Measurements from ENCODE around the gene ATAD3B. TPM values are rescaled to one million over a fixed set of nuclear protein-coding genes. Genes with fewer than 3 reads are reported as not detected.

Gene ATAD3B, protein sequence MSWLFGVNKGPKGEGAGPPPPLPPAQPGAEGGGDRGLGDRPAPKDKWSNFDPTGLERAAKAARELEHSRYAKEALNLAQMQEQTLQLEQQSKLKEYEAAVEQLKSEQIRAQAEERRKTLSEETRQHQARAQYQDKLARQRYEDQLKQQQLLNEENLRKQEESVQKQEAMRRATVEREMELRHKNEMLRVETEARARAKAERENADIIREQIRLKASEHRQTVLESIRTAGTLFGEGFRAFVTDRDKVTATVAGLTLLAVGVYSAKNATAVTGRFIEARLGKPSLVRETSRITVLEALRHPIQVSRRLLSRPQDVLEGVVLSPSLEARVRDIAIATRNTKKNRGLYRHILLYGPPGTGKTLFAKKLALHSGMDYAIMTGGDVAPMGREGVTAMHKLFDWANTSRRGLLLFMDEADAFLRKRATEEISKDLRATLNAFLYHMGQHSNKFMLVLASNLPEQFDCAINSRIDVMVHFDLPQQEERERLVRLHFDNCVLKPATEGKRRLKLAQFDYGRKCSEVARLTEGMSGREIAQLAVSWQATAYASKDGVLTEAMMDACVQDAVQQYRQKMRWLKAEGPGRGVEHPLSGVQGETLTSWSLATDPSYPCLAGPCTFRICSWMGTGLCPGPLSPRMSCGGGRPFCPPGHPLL
- total RNA-seq: 10 to 100 TPM in 3 of 6 experiments, 1 to 10 TPM in 3; 8.9 to 15.0 (median 10.2) TPM
- long read RNA-seq, partial matches to known transcripts: 0 of 1 reads
- long read RNA-seq, other reads (novel, unspliced or antisense): 1 of 1 reads

- DNase-seq: peak; percentile 95 to 96 (median 96)
- peak within 1 kb of the TSS; percentile 67 to 95 (median 75) for H3K4me3 ChIP-seq
- TF ChIP-seq, protein P1, sequence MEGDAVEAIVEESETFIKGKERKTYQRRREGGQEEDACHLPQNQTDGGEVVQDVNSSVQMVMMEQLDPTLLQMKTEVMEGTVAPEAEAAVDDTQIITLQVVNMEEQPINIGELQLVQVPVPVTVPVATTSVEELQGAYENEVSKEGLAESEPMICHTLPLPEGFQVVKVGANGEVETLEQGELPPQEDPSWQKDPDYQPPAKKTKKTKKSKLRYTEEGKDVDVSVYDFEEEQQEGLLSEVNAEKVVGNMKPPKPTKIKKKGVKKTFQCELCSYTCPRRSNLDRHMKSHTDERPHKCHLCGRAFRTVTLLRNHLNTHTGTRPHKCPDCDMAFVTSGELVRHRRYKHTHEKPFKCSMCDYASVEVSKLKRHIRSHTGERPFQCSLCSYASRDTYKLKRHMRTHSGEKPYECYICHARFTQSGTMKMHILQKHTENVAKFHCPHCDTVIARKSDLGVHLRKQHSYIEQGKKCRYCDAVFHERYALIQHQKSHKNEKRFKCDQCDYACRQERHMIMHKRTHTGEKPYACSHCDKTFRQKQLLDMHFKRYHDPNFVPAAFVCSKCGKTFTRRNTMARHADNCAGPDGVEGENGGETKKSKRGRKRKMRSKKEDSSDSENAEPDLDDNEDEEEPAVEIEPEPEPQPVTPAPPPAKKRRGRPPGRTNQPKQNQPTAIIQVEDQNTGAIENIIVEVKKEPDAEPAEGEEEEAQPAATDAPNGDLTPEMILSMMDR (IDR thresholded peaks at IDR 0.05): no peak
- peak; percentile 40 for TF ChIP-seq POLR2A (IDR thresholded peaks at IDR 0.05)
- peak within 1 kb of the TSS; percentile 30 to 72 (median 44) for H3K27ac ChIP-seq
- no peaks in the 10 kb centered on the region for H3K36me3 ChIP-seq
- WGBS (ENCODE audit: insufficient coverage, low coverage, low lambda C conversion rate, missing lambda C conversion rate): 0% methylated on average over 1 of the region's 87 CpGs
- H3K9me3 ChIP-seq: no peaks in the 10 kb centered on the region
- no peaks in the 10 kb centered on the region for H3K27me3 ChIP-seq
- ATAC-seq: peak; percentile 96 to 99 (median 98)
- peaks cover 0 to 11% (median 0%) of the 10 kb centered on the region in 4 donors for H3K4me1 ChIP-seq
- intact Hi-C loops (cut with DNase I): no loop called here
These were observed at the start of gene ATAD3B for GRCh38 chr1:1471389-1472052. ATAD3B (plus strand) TSS chr1:1471765; CDS start chr1:1471885, 120 bp downstream.

- TF ChIP-seq POLR2A (IDR thresholded peaks at IDR 0.05): no peak
- TF ChIP-seq, protein P1 (IDR thresholded peaks at IDR 0.05): no peak
- no peaks in the 10 kb centered on the region for H3K27me3 ChIP-seq
- H3K9me3 ChIP-seq: no peaks in the 10 kb centered on the region
- H3K4me1 ChIP-seq: no peaks in the 10 kb centered on the region
- WGBS (ENCODE audit: insufficient coverage, low coverage, low lambda C conversion rate, missing lambda C conversion rate): 78% methylated on average over 3 of the region's 7 CpGs
- ATAC-seq: no peak
- H3K4me3 ChIP-seq: no peak overlapping the region
- peak in 1 of 3 donors; percentile 32 for DNase-seq
- intact Hi-C loops (cut with DNase I): no loop called here
- no peaks in the 10 kb centered on the region for H3K36me3 ChIP-seq
- H3K27ac ChIP-seq: no peak overlapping the region
These were observed 49.6 kb upstream of the ATAD3B start for GRCh38 chr1:1421907-1422464.

DNA sequence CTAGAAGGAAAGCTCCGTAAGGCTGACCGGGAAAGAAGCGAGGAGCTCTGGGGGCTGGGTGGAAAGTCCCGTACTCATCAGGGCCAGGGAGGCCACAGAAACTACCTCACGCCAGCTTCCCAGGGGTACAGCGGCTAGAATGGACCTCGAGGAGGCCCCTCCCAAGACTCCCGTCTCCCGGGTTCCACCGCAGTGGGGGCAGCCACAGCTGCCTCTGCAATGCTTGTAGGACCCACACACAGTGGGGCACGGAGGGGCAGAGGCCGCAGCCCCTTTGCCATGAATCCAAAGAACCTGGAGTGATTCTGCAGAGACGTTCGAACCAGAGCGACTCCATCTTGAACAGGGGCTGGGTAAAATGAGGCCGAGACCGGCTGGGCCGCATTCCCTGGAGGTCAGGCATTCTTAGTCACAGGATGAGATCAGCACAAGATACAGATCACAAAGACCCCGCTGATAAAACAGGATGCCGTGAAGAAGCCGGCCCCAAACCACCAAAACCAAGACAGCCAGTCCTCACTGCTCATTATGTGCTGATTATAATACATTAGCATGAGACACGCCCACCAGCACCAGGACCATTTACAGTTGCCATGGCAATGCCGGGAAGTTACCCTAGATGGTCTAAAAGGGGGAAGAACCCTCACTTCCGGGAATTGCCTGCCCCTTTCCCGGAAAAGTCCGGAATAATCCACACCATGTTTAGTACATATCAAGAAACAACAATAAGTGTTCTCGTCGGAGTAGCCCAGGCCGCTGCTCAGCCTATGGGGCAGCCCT lies 48.9 kb upstream of the ATAD3B start:
- DNase-seq (peak in 1 of 3 donors; percentile 40), ATAC-seq (no peak)
- TF ChIP-seq, protein P1 (IDR thresholded peaks at IDR 0.05): no peak
- TF ChIP-seq POLR2A (IDR thresholded peaks at IDR 0.05): no peak
- Histone ChIP-seq H3K9me3 (no peaks in the 10 kb centered on the region), H3K36me3 (no peaks in the 10 kb centered on the region), H3K4me1 (no peaks in the 10 kb centered on the region), H3K27ac (no peak overlapping the region), H3K4me3 (no peak overlapping the region), H3K27me3 (no peaks in the 10 kb centered on the region)
- intact Hi-C loops (cut with DNase I): no loop called here
- WGBS (ENCODE audit: insufficient coverage, low coverage, low lambda C conversion rate, missing lambda C conversion rate): 52% methylated on average over 12 of the region's 29 CpGs

GRCh38 chr1:1423245-1423597 lies 48.3 kb upstream of the ATAD3B start:
- H3K9me3 ChIP-seq: no peaks in the 10 kb centered on the region
- DNase-seq (no peak), ATAC-seq (no peak)
- H3K27me3 ChIP-seq: no peaks in the 10 kb centered on the region
- no peaks in the 10 kb centered on the region for H3K36me3 ChIP-seq
- no peaks in the 10 kb centered on the region for H3K4me1 ChIP-seq
- H3K4me3 ChIP-seq: no peak overlapping the region
- TF ChIP-seq, protein P1 (IDR thresholded peaks at IDR 0.05): no peak
- TF ChIP-seq POLR2A (IDR thresholded peaks at IDR 0.05): no peak
- 86% methylated on average over 7 of the region's 7 CpGs for WGBS (ENCODE audit: insufficient coverage, low coverage, low lambda C conversion rate, missing lambda C conversion rate)
- intact Hi-C loops (cut with DNase I): no loop called here
- no peak overlapping the region for H3K27ac ChIP-seq

Measured in right lobe of liver (tissue), 6 donors.